Esophagus squamous epithelium (tissue), 5 donors: ENCODE results near the gene SPEF2. TPM values are rescaled to one million over a fixed set of nuclear protein-coding genes. Genes with fewer than 3 reads are reported as not detected.

Experiments used
- DNase-seq: peaks from one replicate; lab custom pipeline; 2025; lab: John Stamatoyannopoulos, UW
- H3K27ac ChIP-seq, 4 donors: fragments of 200-600 bp; sonication (generic); one replicate each; pipeline ENCODE4 v1.5.1; 2016 to 2019; ENCODE audit warnings: mild to moderate bottlenecking in 1 of 4
- H3K27me3 ChIP-seq, 4 donors: fragments of 200-600 bp; sonication (generic); 1 replicate in 3 of 4; 2 replicates in 1 of 4; pipeline versions ENCODE4 v1.5.1 to v1.6.0; 2017 to 2021; ENCODE audit warnings: antibody characterized with exemption in 1 of 4
- H3K36me3 ChIP-seq, 3 donors: fragments of 200-600 bp; sonication (generic); one replicate each; pipeline ENCODE4 v1.5.1; 2016 to 2019
- H3K4me1 ChIP-seq, 3 donors: fragments of 200-600 bp; sonication (generic); one replicate each; pipeline ENCODE4 v1.5.1; 2017 to 2019
- H3K4me3 ChIP-seq, 4 donors: fragments of 200-600 bp; sonication (generic); 1 replicate in 3 of 4; 2 replicates in 1 of 4; pipeline ENCODE4 v1.5.1; 2016 to 2019; ENCODE audit warnings: mild to moderate bottlenecking in 2 of 4, moderate library complexity in 1 of 4
- H3K9me3 ChIP-seq, 3 donors: fragments of 200-600 bp; sonication (generic); one replicate each; pipeline ENCODE4 v1.5.1; 2016 to 2019
- POLR2A ChIP-seq, 4 donors: fragments of 450-650 bp; IDR thresholded peaks; one replicate each; pipeline ENCODE4 v1.6.1; 2017; ENCODE audit warnings: antibody characterized with exemption in 4 of 4, mild to moderate bottlenecking in 4 of 4, moderate library complexity in 3 of 4
- WGBS, 2 donors: methylation state at CpG; one replicate each; pipeline ENCODE4 v1.1.5; 2018; 5-methylcytosine and 5-hydroxymethylcytosine counted together
- intact Hi-C: fragments of 100-400 bp; cut with DNase I; formaldehyde crosslinking; loops from one replicate; pipeline ENCODE4 v1.15.0; 2022
- total RNA-seq, 4 donors: library from RNA; depleted of rRNA; stranded (reverse); fragments of >200 nt; gene quantifications; one replicate each; pipeline ENCODE4 v1.1.0, GENCODE V29; 2016
- TF ChIP-seq, protein P1 (sequence below), 6 experiments: fragments of 450-650 bp in 4 of 6; fragments of 200-600 bp in 2 of 6; sonication (generic) in 2 of 6; IDR thresholded peaks; one replicate each; pipeline ENCODE4 v1.5.1; 2016 to 2019; ENCODE audit warnings: antibody characterized with exemption in 6 of 6, mild to moderate bottlenecking in 4 of 6, moderate library complexity in 4 of 6
- donor health status: DM: yes; HTN: yes; CAD: no.

The SPEF2 gene
- total RNA-seq, 4 donors from 2014 or later = 1.2 to 6.1 (median 3.0) TPM

DNA sequence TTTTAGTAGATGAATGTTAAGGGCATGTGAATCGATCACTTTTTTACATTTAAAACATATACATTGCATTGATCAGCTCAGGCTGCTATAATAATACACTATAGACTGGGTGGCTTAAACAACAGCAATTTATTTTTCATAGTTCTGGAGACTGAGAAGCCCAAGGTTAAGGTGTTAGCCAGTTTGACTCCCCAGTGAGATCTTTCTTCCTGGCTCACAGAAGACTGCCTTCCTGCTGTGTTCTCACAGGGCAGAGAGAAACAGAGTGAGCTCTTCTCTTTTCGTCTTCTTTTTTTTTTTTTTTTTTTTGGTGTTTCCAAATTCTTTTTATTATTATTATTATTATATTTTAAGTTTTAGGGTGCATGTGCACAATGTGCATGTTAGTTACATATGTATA, 56.4 kb downstream of the SPEF2 start:
- WGBS, 2 donors = 81 to 94% methylated on average over 2 of the region's 2 CpGs

DNA sequence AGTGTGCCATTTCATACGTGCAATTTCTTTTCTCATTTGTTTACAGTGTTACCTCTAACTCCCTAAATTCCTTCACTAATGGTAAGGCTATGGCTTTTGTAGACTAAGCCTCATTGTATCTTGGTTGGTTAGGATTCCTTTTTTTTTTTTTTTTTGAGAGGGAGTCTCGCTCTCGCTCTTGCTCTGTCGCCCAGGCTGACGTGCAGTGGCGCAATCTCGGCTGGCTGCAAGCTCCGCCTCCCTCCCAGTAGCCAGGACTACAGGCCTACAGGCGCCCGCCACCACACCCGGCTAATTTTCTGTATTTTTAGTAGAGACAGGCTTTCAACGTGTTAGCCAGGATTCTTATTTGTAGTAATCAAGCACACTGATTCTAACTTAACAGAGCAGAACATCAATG, 57.7 kb downstream of the SPEF2 start:
- intact Hi-C loops = no loop called here
- 93 to 98% methylated on average over 5 to 12 of the region's 12 CpGs for WGBS, 2 donors
- H3K9me3 ChIP-seq = no peaks in the 10 kb centered on the region
- H3K27me3 ChIP-seq = no peaks in the 10 kb centered on the region
- no peak for TF ChIP-seq POLR2A (IDR thresholded peaks at IDR 0.05)
- TF ChIP-seq, protein P1, sequence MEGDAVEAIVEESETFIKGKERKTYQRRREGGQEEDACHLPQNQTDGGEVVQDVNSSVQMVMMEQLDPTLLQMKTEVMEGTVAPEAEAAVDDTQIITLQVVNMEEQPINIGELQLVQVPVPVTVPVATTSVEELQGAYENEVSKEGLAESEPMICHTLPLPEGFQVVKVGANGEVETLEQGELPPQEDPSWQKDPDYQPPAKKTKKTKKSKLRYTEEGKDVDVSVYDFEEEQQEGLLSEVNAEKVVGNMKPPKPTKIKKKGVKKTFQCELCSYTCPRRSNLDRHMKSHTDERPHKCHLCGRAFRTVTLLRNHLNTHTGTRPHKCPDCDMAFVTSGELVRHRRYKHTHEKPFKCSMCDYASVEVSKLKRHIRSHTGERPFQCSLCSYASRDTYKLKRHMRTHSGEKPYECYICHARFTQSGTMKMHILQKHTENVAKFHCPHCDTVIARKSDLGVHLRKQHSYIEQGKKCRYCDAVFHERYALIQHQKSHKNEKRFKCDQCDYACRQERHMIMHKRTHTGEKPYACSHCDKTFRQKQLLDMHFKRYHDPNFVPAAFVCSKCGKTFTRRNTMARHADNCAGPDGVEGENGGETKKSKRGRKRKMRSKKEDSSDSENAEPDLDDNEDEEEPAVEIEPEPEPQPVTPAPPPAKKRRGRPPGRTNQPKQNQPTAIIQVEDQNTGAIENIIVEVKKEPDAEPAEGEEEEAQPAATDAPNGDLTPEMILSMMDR (IDR thresholded peaks at IDR 0.05) = no peak
- H3K4me1 ChIP-seq = no peaks in the 10 kb centered on the region
- no peaks in the 10 kb centered on the region for H3K36me3 ChIP-seq
- no peak for DNase-seq
- H3K27ac ChIP-seq = no peak overlapping the region
- no peak overlapping the region for H3K4me3 ChIP-seq

More for the DNA sequence above, 56.4 kb downstream of the SPEF2 start:
- Histone ChIP-seq H3K9me3 (no peaks in the 10 kb centered on the region), H3K27me3 (no peaks in the 10 kb centered on the region), H3K27ac (no peak overlapping the region), H3K4me1 (no peaks in the 10 kb centered on the region), H3K4me3 (no peak overlapping the region), H3K36me3 (no peaks in the 10 kb centered on the region)
- no peak for DNase-seq
- TF ChIP-seq, protein P1 (IDR thresholded peaks at IDR 0.05) = no peak
- TF ChIP-seq POLR2A (IDR thresholded peaks at IDR 0.05) = no peak
- intact Hi-C loops = no loop called here

DNA sequence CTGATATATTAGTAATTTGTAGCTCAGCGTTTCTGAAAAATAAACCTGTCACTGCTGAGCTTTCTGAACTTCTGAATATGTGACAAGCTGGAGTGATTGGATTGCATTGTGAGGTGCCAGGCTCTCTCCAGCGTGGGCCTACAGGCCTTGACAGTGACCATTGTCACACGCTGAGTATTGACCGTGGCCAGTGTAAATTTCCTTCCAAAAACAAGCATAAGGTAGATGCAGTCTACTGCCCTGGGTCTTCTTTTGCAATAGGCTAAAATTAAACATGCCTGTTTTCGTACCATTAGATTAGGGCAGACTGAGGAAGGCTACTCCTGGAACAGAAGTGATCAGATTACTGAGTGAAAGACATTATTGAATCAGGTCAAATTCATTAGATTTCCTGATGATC, 60.2 kb downstream of the SPEF2 start:
- no peak for DNase-seq
- WGBS, 2 donors = 90% methylated on average over 2 to 5 of the region's 5 CpGs
- no peaks in the 10 kb centered on the region for H3K36me3 ChIP-seq

DNA sequence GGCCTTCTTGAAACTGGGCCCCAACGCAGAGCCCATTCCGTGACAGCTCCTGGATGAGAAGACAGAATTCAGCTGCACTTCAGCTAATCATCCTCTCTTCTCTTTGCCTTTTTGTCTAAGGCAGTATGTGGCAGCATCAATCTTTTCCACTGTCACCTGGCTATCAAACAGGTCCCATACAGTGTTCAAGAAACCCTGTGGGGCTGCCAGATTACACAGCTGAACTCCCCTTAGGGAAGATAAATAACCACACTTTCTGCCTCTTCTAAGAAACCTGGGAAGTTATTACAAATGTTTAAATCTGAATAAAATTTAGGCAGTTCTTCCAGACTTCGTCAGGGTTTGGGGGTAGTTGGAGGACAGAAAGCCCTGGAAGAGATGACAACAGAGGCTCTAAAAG, 61.0 kb downstream of the SPEF2 start:
- 75 to 87% methylated on average over 3 of the region's 3 CpGs for WGBS, 2 donors
- Histone ChIP-seq H3K27me3 (no peaks in the 10 kb centered on the region), H3K4me1 (no peaks in the 10 kb centered on the region), H3K36me3 (no peaks in the 10 kb centered on the region), H3K4me3 (no peak overlapping the region), H3K9me3 (no peaks in the 10 kb centered on the region), H3K27ac (no peak overlapping the region)
- intact Hi-C loops = no loop called here
- DNase-seq = no peak
- TF ChIP-seq POLR2A (IDR thresholded peaks at IDR 0.05) = no peak
- TF ChIP-seq, protein P1 (IDR thresholded peaks at IDR 0.05) = no peak

More for the DNA sequence above, 60.2 kb downstream of the SPEF2 start:
- Histone ChIP-seq H3K4me3 (no peak overlapping the region), H3K4me1 (no peaks in the 10 kb centered on the region), H3K27ac (no peak overlapping the region), H3K27me3 (no peaks in the 10 kb centered on the region), H3K9me3 (no peaks in the 10 kb centered on the region)
- no peak for TF ChIP-seq POLR2A (IDR thresholded peaks at IDR 0.05)
- TF ChIP-seq, protein P1 (IDR thresholded peaks at IDR 0.05) = no peak
- intact Hi-C loops = no loop called here

DNA sequence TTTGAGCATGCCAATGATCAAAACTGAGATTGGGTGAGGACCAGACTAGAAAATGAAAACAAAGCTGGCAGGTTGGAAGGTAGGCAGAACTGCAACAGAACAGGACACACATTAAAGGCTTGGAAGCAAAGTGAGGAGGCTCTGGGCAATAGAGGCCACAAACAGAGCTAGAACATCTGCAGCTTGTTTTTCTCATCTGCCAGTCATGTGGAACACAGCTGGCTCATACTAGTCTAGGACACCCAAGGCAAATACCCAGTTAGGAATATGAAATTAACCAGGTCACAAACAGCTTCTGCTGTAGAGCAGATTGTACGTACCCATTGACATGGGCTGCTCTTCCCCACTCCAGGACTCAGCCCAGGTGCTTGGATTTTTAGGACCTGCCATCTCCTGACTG, 61.7 kb downstream of the SPEF2 start:
- Histone ChIP-seq H3K4me3 (no peak overlapping the region), H3K4me1 (no peaks in the 10 kb centered on the region), H3K36me3 (no peaks in the 10 kb centered on the region), H3K27ac (no peak overlapping the region), H3K9me3 (no peaks in the 10 kb centered on the region), H3K27me3 (no peaks in the 10 kb centered on the region)
- TF ChIP-seq, protein P1 (IDR thresholded peaks at IDR 0.05) = no peak
- no peak for TF ChIP-seq POLR2A (IDR thresholded peaks at IDR 0.05)
- 89 to 93% methylated on average over 1 of the region's 1 CpG for WGBS, 2 donors
- intact Hi-C loops = no loop called here
- DNase-seq = no peak
